HG02852 (cell line): Measurements from ENCODE around the gene NUAK1.

ENCODE experiments used
- ATAC-seq: cut with Tn5 transposase; IDR thresholded peaks from one replicate; pipeline ENCODE4 v1.9.1; 2021; ENCODE audit warnings: mild to moderate bottlenecking, moderate library complexity; ENCODE audit not compliant: unreplicated experiment

The NUAK1 gene

GRCh38 chr12:106138633-106139421 is at the start of gene NUAK1:
NUAK1 (minus strand) TSS chr12:106138954; CDS start chr12:106138653, 301 bp downstream.
- no peak for ATAC-seq

GRCh38 chr12:106188256-106188655 is 49.5 kb upstream of the NUAK1 start:
- ATAC-seq = no peak

GRCh38 chr12:106187842-106188241 is 49.1 kb upstream of the NUAK1 start:
- no peak for ATAC-seq

GRCh38 chr12:106187155-106187789 is 48.5 kb upstream of the NUAK1 start:
- ATAC-seq = no peak

- no peak for ATAC-seq
These were observed 45.0 kb upstream of the NUAK1 start for GRCh38 chr12:106183735-106184134.

- ATAC-seq = no peak
These were observed 42.8 kb upstream of the NUAK1 start for GRCh38 chr12:106181401-106182114.

- no peak for ATAC-seq
These were observed 40.3 kb upstream of the NUAK1 start for GRCh38 chr12:106179086-106179485.

- ATAC-seq = no peak
These were observed 39.8 kb upstream of the NUAK1 start for GRCh38 chr12:106178562-106178961.

GRCh38 chr12:106176560-106176959 is 37.8 kb upstream of the NUAK1 start:
- ATAC-seq = no peak

GRCh38 chr12:106174876-106175275 is 36.1 kb upstream of the NUAK1 start:
- ATAC-seq = no peak

GRCh38 chr12:106173442-106173841 is 34.7 kb upstream of the NUAK1 start:
- ATAC-seq = no peak

GRCh38 chr12:106171117-106171750 is 32.5 kb upstream of the NUAK1 start:
- no peak for ATAC-seq

- no peak for ATAC-seq
These were observed 31.5 kb upstream of the NUAK1 start for GRCh38 chr12:106170285-106170684.

- no peak for ATAC-seq
These were observed 25.0 kb upstream of the NUAK1 start for GRCh38 chr12:106163712-106164111.

- no peak for ATAC-seq
These were observed 22.7 kb upstream of the NUAK1 start for GRCh38 chr12:106161491-106161890.

- no peak for ATAC-seq
These were observed 22.2 kb upstream of the NUAK1 start for GRCh38 chr12:106160915-106161314.

GRCh38 chr12:106157802-106158201 is 19.0 kb upstream of the NUAK1 start:
- ATAC-seq = no peak

- no peak for ATAC-seq
These were observed 16.1 kb upstream of the NUAK1 start for GRCh38 chr12:106154751-106155273.

GRCh38 chr12:106152334-106152733 is 13.6 kb upstream of the NUAK1 start:
- no peak for ATAC-seq

GRCh38 chr12:106150555-106150954 is 11.8 kb upstream of the NUAK1 start:
- ATAC-seq = no peak
